Stomach (tissue), 4 donors: Measurements from ENCODE around the gene AQR.

ENCODE experiments used
- POLR2A ChIP-seq, 4 donors: fragments of 450-650 bp; IDR thresholded peaks; one replicate each; pipeline ENCODE4 v1.6.1; 2016; ENCODE audit warnings: antibody characterized with exemption in 4 of 4, control low read depth in 2 of 4, mild to moderate bottlenecking in 1 of 4, moderate library complexity in 1 of 4
- TF ChIP-seq, protein P1 (sequence below), 7 experiments: fragments of 450-650 bp in 4 of 7; fragments of 200-600 bp in 3 of 7; sonication (generic) in 3 of 7; IDR thresholded peaks; one replicate each; pipeline ENCODE4 v1.5.1; 2016 to 2019; ENCODE audit warnings: antibody characterized with exemption in 7 of 7, control low read depth in 2 of 7, mild to moderate bottlenecking in 1 of 7

DNA sequence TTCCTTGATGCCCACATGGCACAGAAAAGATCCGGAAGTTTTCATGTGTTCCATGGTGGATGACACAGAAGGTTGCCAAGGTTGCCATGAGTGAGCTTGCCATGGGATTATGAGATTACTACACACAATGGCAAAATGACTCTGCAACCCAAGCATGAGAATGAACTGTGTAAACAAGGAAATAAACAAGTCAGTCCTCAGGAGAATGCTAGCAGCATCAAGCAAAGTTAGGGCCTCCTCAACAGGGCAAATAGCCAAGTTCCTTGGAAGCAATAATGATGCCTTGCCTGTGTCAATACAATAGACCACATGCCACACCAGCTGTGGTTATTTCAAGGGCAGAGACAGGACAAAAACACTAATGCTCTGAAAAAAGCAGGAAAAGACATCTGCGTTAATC is 41.8 kb downstream of the AQR start:
- TF ChIP-seq, protein P1, sequence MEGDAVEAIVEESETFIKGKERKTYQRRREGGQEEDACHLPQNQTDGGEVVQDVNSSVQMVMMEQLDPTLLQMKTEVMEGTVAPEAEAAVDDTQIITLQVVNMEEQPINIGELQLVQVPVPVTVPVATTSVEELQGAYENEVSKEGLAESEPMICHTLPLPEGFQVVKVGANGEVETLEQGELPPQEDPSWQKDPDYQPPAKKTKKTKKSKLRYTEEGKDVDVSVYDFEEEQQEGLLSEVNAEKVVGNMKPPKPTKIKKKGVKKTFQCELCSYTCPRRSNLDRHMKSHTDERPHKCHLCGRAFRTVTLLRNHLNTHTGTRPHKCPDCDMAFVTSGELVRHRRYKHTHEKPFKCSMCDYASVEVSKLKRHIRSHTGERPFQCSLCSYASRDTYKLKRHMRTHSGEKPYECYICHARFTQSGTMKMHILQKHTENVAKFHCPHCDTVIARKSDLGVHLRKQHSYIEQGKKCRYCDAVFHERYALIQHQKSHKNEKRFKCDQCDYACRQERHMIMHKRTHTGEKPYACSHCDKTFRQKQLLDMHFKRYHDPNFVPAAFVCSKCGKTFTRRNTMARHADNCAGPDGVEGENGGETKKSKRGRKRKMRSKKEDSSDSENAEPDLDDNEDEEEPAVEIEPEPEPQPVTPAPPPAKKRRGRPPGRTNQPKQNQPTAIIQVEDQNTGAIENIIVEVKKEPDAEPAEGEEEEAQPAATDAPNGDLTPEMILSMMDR (IDR thresholded peaks at IDR 0.05), result no peak
- no peak for TF ChIP-seq POLR2A (IDR thresholded peaks at IDR 0.05)
